NCI-H1092 treated with DMSO at 0.1 percent for 48 hours (cell line): ENCODE results near the gene DMAC2.
"Not testable (repeated sequence)": the region's sequence is repeated elsewhere in the genome, so short reads cannot be mapped to it uniquely, and the experiment has no call there.

Experiments used
- DNase-seq: peaks from one replicate; lab custom pipeline; 2025; lab: John Stamatoyannopoulos, UW

The DMAC2 gene

DNA sequence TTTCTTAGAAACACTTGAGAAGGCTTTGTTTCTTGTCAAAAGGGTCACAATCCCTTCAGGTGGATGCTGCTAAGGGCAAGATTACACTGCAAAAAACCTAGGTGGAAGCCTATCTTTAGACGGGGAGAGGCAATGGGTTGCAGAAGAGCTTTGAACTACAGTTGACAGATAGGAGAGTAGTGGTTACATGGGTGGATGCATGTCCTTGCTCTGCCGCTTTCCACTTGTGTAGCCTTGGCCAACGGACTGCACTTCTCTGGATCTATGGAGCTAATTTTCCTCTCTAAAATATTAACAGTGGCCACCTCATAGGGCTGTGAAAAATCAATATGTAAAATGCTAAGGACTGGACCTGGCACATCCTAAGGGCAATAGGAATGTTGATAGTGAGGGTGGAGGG lies 41.1 kb downstream of the DMAC2 start:
- no peak for DNase-seq

DNA sequence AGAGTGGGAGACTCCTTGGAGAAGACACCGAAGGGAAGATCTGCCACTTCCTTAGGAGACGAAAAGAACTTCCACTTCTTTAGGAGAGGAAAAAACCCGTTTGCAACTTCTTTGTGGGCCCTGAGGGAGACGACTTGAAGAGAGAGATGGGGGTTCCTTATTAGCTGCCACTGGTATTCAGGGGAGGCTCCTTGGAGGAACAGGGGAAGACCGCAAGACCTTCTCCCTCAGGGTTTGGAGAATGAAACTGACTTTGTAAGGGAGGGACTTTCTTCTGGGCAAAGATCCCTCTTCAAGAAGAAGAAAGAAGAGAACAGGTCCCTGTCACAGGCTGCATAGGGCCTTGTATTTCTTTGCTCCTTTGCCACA lies 41.7 kb downstream of the DMAC2 start:
- no peak for DNase-seq

DNA sequence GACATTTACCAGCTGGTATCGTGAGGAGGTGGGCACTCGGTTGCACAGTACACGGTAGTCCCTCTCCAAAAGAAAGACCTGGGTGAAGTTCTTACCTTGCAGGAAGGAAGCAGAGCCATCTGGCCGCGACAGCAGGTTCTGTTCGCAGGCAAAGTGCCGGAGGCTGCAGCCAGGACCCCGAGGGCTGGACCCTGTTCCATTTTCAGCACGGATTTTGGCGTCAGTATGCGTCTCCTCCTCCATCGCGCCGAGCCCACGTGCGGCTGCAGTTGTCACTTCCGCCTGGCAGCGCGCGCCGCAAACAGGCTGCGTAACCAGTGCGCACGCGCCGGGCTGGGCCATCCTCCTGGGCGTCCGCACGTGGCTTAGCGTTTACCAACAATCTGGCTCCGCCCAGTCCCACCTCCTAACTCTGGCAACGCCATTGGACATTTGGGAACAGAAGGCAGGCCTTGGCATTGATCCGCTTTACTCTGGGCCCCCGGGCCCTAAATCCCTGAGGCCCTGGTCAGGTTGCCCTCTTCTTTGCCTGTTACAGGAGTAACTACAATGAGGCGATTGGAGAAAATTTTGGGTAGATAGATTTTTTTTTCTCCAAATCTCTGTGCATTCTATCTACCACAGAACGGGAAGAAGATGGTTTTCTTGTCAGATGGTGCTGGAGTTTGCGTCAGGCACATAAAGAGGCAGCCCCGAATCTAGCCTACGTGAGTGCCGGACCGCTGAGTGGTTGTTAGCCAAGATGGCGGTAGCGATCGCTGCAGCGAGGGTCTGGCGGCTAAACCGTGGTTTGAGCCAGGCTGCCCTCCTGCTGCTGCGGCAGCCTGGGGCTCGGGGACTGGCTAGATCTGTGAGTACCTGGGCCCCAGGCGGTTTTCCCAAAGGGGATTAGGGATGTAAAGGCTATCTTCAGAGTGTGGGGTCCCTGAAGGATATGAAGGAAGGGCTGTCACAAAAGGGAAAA lies 42.3 kb downstream of the DMAC2 start, which contains the start of the genes BCKDHA and EXOSC5:
Gene BCKDHA, plus strand, starts transcription at position 733 of the 964 bp plus-strand sequence. Its CDS starts 10 bp downstream, at position 743.
Gene EXOSC5, minus strand, starts transcription at position 274 of the 964 bp plus-strand sequence. Its CDS starts 31 bp downstream, at position 243.
- peak; percentile 99 for DNase-seq

DNA sequence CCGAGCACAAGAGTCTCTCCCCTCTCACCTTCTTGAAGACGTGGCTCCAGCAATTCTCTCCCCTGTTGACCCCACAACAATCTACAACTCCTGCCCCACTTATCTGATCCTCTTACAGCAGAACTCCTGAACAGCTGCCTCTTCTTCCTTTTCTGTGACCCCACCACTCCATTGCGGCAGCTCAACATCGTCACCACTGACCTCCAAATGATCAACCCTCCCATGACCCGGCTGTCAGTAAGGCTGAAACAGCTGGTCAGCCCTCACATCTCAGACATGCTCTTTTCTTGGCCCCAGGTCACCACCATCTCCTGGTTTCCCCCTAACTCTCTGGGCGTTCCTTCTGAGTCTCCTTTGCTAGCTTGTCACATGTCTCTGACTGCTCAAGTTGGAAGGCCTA lies 44.4 kb downstream of the DMAC2 start:
- DNase-seq: no peak

DNA sequence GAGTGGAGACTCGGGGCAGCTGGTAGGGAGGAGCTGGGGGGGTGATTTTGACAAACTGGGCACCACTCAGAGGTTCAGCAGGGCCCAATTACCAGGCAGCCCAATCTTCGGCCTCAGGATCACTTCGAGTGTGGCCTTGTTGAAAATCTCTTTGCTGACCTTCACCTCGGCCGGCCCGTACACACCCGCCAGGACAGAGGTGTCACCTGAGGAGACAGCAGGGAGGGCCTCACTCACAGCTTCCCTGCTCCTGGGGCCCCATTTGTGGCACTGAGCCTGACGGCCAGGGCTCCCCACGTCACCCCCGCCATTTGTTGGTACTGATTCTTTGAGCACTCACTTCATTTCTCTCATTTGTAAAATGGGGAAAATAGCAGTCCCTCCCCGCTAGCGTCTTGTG lies 46.9 kb downstream of the DMAC2 start:
- no peak for DNase-seq

DNA sequence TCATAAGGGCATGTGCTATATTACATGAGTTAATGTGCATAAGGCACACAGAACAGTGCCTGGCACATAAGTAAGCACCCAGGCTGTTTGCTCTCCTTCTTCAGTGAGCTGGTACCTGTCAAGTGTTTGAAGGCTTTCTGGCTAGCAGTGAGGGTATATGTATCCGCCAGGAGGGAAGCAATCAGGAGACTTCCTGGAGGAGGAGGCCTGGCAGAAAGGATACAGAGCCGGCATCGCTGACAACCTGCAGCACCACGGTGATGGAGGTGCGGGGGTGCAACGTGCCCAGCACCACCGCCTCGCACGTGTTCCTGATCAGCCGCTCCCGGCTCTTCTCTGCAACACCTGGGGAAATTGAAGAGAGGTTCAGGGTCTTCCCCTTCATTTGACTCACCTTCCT lies 48.1 kb downstream of the DMAC2 start:
- DNase-seq: no peak

DNA sequence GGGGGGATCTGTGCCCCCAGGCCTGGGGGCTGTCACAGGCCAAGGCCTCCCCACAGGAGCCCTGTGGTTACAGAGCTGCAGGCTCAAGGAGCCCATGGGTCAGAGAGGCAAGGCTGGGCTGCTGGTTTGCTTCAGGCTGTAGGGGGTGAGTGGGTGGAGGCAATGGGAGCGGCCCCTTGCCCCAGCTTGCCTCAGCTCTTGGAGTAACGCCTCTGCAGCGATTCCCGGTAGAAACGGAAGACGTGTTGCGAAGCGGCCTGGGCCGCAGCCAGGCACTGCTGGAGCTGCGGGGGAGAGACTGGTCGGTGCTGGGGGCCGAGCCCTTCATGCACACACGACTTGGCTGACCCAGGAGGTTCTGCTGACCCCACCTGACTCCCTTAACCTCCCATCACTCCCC lies 53.3 kb downstream of the DMAC2 start:
- no peak for DNase-seq

DNA sequence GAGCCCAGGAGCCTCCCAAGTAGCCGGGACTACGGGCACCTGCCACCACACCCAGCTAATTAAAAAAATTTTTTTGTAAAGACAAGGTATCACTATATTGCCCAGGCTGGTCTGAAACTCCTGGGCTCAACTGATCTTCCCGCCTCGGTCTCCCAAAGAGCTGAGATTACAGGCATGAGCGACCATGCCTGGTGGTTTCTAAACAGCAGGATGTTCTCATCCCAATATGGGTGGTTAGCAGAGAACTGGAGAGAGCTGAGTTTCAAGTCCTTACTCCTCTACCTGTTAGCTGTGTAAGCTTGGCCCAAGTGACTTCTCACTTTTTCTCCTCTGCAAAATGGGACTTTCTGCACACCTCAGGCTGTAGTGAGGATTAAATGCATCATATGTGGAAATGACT lies 55.4 kb downstream of the DMAC2 start:
- no peak for DNase-seq

DNA sequence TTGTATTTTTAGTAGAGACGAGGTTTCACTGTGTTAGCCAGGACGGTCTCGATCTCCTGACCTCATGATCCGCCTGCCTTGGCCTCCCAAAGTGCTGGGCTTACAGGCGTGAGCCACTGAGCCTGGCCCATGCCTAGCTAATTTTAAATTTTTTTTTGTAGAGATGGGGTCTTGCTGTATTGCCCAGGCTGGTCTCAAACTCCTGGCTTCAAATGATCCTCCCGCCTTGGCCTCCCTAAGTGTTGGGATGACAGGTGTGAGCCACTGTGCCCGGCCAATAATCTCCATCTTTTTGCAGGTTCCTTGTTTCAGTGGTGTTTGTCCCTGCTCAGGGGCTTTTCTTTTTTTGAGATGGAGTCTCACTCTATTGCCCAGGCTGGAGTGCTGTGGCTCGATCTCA lies 58.2 kb downstream of the DMAC2 start:
- DNase-seq: not testable (repeated sequence)
